GM21390 (cell line): Measurements from ENCODE around the gene LRRC36.

Experiments
- ATAC-seq: cut with Tn5 transposase; IDR thresholded peaks from one replicate; pipeline ENCODE4 v1.9.1; 2021; ENCODE audit not compliant: unreplicated experiment

Gene LRRC36

DNA sequence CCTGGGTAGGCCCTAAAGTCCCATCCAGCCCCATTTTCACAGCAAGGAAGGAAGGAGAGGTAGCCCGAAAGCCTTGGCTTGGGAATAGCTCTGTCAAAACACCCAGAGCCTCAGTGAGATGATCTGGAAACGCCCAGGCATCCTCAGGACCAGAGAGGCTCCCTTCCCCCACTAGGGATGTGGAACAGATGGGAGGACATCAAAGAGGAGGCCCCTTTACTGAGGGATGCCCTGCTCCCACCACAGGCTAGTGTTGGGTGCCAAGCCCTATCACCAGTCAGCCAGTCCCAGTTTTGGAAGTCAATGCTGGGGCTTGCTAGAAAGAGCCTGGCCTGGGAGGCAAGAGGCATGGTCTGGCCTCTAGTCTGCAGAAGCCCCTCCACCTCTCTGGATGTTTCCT lies 62.0 kb downstream of the LRRC36 start:
- ATAC-seq: no peak

DNA sequence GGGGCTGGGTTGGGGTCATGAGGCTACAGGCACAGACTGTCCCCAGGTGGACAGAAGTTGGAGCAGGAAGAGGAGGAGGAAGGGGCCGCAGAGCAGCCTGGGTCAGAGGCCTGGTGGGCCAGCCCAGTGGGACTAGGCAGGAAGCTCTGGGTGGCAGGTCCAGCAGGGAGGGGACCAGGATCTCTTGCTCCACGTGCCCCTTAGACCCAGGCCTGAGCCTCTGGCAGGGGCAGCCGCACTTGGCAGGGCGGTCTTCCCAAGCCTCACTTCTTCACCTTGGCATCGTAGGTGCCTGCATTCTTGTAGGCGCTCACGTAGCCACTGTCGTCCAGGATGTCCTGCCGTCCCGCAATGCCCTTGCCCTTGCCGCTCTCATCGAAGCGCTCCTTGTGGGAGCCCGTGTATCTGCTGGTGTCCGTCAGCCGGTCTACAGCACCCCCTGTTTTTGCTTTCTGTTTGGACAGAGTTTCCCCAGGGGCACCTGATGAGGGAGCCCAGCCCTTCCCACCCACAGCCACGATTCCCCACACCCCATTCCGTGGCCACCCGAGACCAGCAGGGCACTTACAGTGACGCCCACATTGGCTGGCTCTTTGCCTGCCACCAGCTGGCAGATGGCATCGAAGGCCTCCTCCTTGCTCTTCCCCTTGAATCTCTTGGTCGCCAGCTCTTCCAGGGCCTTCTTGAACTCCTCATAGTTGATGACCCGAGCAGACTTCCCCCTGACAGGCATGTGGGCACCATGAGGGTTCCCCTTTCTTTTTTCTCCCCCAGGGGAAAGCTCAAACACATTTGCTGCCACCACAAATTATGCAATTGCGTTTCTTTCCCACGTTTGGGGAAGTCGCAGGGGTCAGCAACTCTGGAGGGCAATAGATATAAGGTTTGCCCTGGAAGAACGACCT lies 63.5 kb downstream of the LRRC36 start:
- no peak for ATAC-seq

DNA sequence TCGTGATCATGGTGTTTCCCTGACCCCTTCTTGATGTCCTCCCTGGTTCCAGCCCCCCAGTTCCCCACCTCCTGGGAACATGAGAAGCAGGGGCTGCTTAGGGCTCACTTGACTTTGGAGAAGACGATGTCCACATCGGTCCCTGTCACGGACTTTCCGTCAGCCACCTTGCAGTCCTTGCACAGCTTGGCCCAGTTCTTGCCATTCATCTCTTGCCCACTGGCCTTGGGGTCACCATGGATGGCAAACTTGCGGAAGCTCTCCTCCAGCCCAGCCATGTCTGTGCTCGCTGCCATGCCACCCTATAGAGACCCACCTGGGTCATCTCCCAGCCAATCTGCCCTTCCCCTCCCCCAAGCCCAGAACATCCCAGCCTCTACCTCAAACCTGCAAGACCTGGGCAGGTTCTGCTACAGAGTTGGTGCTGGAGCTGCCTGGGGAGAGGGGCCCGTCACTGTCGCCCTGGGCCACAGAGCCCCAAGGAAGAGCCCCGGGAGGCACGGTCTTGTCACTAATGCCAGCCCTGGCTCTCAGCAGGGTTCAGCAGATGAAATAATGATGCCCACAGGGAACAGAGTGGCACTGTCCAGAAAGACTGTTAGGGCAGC lies 64.3 kb downstream of the LRRC36 start:
- no peak for ATAC-seq

DNA sequence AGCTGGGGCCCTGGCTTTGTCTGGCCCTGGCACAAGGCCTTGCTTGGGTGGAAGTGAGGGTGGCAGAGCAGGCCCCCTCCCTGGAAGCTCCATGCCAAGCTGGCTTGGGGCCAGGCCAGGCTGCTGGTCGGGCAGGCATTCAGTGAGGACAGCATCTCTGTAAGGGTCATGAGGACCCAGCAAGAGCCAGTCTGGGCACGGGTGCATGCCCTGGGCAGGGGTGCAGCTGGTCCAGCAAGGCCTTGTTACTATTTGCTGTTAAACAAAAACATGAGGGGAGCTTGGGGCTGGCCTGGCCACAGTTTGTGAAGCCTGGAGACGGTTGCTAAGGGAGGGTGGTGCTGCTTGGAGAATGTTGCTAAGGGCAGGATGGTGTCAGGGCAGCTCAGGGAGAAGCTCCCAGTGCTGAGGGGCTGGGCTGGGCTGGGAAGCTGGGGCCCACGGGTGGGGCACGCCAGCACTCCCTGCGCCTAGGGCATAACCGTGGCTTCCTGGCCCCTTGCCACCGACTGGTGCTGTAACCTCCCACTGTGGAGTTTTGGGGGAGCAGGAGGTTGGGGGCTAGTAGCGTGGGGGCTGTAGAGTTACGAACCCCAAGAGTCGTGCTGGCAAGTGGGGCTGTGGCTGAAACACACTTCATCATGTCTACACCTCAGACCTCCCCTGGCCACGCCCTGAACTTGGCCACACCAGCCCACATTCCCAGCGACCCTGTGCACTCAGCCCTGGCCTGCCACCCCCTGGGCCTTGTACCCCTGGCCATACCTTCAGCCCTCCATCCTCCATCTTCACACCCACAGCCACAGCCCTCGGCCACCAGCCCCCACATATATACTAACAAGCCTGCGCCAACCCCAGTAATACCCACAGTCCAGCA lies 65.0 kb downstream of the LRRC36 start:
- no peak for ATAC-seq

DNA sequence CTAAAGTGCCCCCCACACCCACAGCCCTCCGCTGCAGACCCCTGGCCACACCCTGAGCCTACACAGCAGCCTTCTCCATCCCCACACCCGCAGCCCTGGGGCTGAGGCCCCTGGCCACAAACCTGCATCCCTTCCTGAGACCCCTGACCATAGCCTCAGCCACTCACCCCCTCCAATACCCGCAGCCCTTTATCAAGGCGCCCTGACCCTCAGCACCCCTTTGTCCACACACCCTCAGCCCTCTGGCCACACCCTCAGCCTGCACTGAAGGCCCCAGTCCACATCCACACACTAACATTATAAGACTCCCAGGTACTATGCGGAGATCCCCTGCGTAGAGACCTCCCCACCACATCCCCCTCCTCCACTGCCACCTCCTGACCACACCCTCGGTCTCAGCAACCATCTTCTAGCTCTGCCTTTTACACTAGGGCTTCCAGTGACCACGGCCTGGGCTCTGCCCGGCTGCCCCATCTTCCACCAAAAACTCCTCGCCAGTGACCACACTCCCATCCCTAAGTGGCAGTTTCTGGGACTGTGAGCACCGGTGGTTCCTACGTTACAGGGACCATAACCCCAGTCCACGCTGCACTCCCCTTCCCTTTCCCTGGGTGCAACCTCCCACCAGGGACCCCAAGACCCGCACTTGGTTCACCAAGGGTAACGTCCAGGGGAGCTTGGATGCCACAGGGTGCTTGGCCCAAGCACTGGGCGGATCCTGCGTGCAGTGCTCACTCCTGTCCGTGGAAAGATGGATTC lies 65.9 kb downstream of the LRRC36 start:
- no peak for ATAC-seq

DNA sequence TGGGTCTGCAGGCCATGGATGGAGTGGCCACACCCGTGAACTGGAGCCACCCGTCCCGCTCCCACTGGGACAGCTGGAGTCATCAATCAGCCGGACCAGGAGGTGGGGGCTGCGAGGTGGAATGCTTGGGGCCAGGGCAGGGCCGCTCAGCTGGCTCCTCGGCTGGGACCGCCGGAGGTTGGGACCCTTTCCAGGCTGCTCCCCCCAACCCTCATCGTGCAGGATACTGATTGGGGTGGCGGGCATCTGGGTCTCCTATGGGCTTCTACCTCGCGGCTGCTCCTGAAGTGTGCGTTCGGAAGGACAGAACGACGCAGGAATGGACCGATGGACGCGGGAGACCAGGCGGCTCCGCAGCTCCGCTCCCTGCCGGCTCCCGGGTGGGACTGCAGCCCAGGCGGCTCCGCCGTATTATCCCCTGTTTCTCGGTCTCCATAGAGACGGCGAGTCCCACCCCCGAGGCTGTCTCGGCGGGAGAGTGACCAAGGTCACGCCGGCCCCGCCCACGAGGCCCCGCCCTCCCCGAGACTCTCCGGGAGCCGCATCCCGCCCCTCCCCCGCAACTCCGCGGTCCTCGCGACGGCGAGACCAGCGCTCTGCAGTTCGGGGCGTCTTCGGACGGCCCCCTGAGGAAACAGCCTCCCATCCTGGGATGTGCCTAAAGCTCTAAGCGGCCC lies 66.6 kb downstream of the LRRC36 start, which contains the start of gene TPPP3:
TPPP3 (minus strand) TSS at position 388 of the 677 bp plus-strand sequence. CDS start 2,387 bp downstream, outside the sequence.
- ATAC-seq: no peak

DNA sequence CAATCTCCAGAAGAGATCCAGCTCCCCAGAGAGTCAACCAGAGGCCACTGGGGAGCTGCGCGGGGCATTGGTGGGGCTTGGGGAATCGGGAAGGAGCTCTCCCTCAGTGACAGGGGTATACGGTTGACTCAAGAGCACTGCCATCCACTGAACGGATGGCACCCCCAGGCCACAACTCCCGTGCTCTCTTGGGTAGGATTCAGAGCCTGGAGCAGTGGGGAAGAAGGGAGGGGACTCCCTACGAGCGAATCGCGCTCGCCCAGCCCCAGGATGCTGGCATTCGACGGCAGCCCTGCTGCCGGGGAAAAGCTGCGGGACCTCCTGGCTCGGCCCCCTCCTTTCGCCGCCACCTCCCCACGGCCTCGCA lies 67.2 kb downstream of the LRRC36 start:
- ATAC-seq: no peak

DNA sequence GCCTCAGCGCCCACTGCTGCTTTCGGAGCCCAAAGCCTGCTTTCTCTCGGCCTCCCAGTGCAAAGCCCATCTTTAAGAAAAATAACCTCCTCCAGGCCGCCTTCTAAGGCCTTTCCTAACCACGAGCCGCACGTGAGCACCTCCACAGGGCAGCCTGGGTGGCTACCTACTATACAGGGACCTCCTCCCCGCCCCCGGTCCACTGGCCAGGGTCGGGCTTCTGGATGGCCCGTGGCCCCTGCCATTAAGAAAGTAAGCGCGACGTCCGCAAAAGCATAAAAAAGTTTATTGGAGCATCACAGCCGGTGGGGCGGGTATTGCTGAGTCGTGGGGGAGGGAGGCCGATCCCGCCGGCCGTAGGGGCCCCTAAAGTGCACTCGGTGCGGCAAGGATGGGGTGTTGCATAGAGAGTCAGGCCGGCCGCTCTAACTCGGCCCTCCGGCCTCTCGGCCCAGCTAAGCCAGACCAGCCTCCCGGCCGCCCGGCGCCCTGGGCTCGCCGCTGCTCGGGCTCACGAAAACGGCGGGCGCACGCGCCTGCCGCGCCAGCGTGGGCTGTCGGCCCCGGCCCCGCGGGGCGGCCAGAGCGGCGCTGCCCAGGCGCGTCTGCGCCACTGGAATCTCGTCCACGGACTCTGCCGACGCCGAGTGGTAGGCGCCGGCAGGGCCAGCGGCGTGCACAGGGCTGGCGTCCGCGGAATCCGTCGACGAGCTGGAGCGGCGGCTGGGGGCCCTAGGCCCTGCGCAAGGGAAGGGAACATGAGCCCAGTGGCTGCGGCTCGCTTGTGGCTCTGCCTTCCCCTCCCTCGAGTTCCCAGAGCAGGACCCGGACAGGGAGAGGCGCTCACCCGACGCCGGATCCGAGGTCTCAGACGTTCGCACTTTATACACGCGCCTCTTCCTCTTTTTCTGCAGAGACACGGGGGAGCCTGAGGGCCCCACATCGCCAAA lies 67.8 kb downstream of the LRRC36 start:
- no peak for ATAC-seq

DNA sequence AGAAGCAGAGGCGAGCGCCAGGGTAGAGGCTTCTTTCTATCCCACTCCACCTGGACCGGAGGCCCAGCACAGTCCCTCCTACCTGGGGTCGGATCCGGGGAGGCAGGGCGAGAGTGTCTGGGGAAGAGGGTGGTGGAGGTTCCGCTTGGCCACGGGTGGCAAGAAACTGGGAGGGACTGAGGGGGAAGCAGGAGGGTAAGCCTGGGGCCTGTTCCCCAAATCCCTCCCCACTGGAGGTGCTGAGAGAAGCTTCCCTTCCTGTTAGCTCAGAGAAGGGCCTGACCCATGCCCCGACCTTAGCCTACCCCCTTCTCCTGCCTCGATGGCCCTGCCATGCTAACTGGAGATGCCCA lies 68.5 kb downstream of the LRRC36 start:
- no peak for ATAC-seq

DNA sequence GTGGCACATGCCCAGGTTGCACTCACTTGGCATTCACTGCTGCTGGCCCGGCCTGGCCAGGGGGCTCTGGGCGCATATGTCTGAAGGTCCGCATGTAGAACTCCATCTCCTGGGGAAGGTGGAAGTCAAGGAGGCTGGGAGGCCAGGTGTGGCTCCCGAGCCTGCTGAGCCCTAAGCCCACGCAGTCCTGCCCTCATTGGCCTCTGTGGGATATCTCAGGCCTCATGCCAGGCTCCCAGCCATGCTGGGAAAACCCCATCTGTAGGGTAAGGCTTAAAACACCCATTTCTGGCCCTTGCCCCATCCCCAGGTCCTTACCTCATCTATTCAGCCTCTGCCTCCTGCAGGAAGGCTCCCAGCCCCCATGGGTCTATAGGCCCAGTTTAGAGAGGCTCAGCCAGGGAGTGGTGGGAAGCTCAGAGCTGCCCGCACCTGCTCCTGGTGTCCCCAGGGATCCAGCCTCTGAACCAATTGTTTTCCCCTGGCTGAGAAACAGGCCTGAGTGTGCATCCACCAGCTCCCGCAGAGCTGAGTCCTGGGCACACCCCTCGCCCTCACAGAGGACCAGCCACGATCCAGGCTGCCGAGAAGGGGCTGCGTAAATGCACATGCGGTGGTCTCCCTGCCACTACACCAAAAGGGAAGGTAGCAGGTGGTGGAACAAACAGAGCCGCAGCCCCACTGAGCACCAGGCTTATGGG lies 69.0 kb downstream of the LRRC36 start:
- ATAC-seq: no peak

DNA sequence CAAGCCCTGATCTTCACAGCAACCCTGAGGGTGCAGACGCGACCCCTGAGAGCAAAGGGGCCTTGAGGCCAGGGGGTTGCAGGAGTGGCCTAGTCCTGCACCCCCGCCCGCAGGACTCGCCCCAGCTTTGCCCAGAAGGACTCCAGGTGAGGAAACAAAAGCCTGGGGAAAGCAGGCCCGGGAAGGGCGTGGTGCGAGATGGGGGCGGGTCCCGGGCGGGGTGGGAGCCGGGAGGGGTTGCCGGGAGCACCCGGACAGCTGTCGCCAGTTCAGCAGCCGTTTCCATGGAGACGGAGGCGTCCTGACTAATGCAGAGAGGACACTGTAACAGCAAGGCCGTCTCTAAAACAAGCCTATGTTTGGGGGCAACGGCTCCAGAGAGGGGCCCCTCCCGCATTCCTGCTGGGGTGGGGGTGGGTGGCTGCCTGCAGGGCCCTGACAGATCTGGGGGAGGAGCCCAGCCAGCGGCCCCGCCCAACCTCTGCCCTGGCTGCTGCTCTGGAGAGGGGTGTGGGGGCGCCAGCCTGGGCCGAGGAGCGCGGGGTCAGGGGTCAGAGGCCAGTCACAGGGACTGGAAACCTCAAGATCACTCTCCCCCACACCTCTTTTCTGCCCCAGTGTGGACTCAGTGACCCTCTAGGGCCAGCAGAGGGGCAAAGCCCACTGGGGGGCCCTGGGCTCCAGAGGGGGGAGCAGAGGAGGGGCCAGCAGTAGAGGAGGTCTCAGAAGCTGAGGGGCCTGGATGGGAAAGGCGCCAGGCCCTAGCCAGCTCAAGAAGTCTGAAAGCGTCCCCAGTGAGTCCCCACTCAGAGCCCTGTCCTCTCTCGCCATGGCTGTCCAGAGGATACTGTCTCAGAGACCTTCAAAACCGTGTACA lies 69.8 kb downstream of the LRRC36 start:
- ATAC-seq: no peak

DNA sequence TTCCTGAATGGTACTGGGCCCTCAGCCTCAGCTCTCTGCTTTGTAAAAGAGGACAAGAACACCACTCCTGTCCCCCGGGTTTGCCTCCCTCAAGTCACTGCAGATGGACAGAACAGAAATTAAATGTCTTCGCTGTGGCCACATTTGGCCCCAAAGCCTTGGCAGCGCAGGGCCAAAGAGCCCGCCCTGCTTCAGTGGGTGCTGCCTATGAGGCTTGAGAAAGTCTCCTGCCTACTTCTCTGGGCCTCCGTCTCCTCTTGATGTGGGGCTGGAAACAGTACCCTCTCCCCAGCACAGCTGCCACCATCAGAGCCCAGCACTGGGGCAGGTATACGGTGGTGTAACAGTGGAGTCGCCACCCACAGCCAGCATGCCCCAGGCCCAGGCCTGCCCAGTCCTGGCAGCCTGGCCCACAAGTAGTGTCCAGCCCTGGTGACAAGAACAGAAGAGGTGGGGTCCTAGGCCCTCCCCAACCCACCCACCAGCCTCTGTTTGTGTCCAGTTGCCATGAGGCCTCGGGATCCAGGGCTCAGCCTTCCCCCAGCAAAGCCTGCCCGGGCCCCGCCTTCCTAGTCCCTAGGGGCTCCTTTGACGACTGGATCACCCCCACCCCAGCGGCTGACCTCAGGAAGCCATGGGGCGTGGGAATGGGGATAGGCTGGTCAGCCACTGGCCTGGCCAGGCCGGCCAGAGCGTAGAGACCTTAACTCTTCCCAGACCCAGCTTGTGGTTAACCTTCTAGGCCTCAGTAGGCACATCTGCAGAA lies 70.6 kb downstream of the LRRC36 start:
- no peak for ATAC-seq

DNA sequence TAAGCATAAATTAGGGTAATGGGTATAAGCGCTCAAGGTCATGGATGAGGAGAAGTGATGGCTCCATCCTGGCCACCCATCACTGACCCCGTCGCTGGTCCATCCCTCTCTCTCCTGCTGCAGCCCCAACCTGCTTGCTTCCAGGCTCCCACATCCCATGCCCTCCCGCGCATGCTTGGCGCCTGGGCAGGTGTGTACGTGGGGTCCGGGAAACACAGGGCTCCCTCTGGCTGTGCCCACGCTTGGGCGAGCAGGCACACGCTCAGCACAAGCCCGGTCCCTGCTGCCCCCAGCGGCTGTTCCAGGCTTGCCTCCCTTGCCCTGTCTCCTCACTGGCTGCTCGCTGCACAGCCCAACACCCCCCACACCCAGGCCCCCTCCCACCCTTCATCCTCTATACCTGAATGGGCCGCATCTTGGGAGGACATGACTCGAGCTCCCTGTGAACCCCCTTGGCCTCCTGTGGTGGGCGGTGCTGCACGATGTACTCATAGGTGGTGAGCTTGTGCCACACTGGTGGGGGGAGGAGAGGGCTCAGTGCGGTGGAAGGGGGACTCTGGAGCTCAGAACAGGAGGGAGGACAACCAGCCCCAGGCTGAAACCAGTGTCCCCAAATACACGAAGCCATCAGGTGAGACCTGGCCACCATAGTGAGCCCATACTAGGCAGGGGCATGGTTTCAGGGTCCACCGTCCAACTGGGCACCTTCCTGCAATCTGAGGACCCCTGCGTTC lies 71.4 kb downstream of the LRRC36 start:
- ATAC-seq: no peak

DNA sequence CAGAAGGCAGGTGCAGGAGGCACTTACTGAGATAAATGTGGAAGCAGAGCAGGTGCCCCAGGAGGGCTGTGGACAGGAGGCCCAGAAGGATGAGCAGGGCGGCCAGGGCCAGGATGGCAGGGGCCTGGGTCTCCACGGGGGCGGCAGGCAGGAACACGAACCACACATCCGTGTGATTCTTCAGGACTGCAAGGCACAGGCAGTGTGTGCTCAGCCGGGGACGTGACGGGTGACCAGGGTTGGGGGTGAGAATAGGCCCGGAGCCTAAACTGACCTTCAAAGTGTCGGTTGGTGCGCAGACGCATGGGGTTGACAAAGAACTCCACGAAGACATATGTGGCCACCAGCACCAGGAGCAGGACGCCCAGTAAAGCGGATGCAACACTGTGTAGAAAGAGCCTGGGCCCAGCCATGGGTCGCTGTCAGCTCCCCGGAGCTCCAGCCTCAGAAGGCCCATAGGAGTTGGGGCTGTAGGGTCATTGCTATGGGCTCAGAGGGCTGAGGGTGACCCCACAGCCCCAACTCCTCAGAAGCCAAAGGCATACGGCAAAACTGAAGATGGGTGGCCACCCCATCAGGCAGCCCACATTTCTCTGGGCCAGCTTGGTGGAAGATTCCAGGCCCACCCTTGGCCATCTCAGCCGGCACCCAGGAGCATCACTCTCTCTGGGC lies 72.1 kb downstream of the LRRC36 start:
- ATAC-seq: no peak

DNA sequence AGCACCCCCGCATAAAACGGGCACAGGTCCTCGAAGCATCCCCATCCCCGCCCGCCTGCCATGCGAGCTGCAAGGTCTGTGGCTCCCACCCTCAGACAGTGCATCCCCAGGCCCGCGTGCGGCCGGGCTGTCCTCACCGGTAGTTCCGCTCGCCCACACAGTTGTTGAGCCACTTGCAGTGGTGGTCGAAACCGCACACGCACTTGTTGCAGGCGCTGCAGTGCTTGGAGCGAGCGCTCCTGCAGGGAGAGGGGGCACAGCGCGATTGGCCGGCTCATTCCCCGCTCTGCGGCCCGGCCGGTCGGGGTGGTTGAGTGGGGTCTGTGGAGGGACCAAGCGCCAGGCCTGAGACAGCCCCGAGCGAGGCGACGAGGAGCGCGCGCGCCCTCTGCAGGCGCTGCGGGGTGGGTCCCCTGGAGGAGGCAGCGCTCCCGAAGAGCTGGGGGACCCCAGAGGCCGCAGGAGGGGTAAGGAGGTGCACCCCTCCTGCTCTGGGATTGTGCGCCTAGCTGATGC lies 72.7 kb downstream of the LRRC36 start:
- no peak for ATAC-seq
